HG03175 (cell line): ENCODE measurements around the gene GRM2.
"Not testable (repeated sequence)": the region's sequence is repeated elsewhere in the genome, so short reads cannot be mapped to it uniquely, and the experiment has no call there.

Experiments used
- ATAC-seq: cut with Tn5 transposase; IDR thresholded peaks from one replicate; pipeline ENCODE4 v1.9.1; 2021; ENCODE audit warnings: mild to moderate bottlenecking, moderate library complexity; ENCODE audit not compliant: unreplicated experiment

The GRM2 gene

GRCh38 chr3:51720292-51721061 is 13.6 kb downstream of the GRM2 start:
- no peak for ATAC-seq

GRCh38 chr3:51721062-51721745 is 14.3 kb downstream of the GRM2 start:
- no peak for ATAC-seq

- no peak for ATAC-seq
Measured at GRCh38 chr3:51722362-51722761, 15.5 kb downstream of the GRM2 start.

- ATAC-seq, result no peak
Measured at GRCh38 chr3:51727500-51727899, 20.6 kb downstream of the GRM2 start.

- ATAC-seq, result no peak
Measured at GRCh38 chr3:51729042-51729633, 22.3 kb downstream of the GRM2 start.

- no peak for ATAC-seq
Measured at GRCh38 chr3:51733859-51734571, 27.1 kb downstream of the GRM2 start.

- no peak for ATAC-seq
Measured at GRCh38 chr3:51734572-51734907, 27.7 kb downstream of the GRM2 start.

GRCh38 chr3:51735039-51735438 is 28.2 kb downstream of the GRM2 start:
- ATAC-seq, result no peak

GRCh38 chr3:51735950-51736349 is 29.1 kb downstream of the GRM2 start:
- no peak for ATAC-seq

- ATAC-seq, result no peak
Measured at GRCh38 chr3:51739110-51739509, 32.2 kb downstream of the GRM2 start.

- ATAC-seq, result not testable (repeated sequence)
Measured at GRCh38 chr3:51742320-51742719, 35.5 kb downstream of the GRM2 start.

GRCh38 chr3:51742978-51743377 is 36.1 kb downstream of the GRM2 start:
- ATAC-seq, result not testable (repeated sequence)

GRCh38 chr3:51747840-51748239 is 41.0 kb downstream of the GRM2 start:
- no peak for ATAC-seq

GRCh38 chr3:51748327-51748726 is 41.5 kb downstream of the GRM2 start:
- ATAC-seq, result no peak

- ATAC-seq, result no peak
Measured at GRCh38 chr3:51750878-51751277, 44.0 kb downstream of the GRM2 start.

- peak; percentile 64 for ATAC-seq
Measured at GRCh38 chr3:51751287-51751686, 44.4 kb downstream of the GRM2 start.

- not testable (repeated sequence) for ATAC-seq
Measured at GRCh38 chr3:51753763-51754750, 47.2 kb downstream of the GRM2 start.

GRCh38 chr3:51759203-51759602 is 52.3 kb downstream of the GRM2 start:
- ATAC-seq, result no peak
